Activated B cell treated with CpG ODN at 0.5 μM for 24 hours (primary cell): ENCODE data around the gene PDZD7. TPM values are rescaled to one million over a fixed set of nuclear protein-coding genes. Genes with fewer than 3 reads are reported as not detected.

ENCODE experiments used
- ATAC-seq: fragments of 200-7000 bp; cut with Tn5 transposase; one replicate; pipeline ENCODE4 v1.10.0; 2021; ENCODE audit warnings: low read depth, mild to moderate bottlenecking, moderate library complexity
- CTCF ChIA-PET: fragments of 350-600 bp; sonication (Branson Sonifier 250); formaldehyde crosslinking; loops from one replicate; lab custom pipeline; 2021; ENCODE audit warnings: antibody characterized with exemption; lab: Charles Lee
- POLR2A ChIA-PET: fragments of 350-600 bp; sonication (Branson Sonifier 250); formaldehyde crosslinking; loops from one replicate; lab custom pipeline; 2021; ENCODE audit warnings: antibody characterized with exemption; lab: Charles Lee
- DNase-seq: peaks from one replicate; pipeline ENCODE4 v3.0.0; 2022
- H3K27ac Mint-ChIP-seq: one replicate; pipeline ENCODE4 v1.8.0; 2020; ENCODE audit warnings: mixed read lengths
- H3K27me3 Mint-ChIP-seq: one replicate; pipeline ENCODE4 v1.8.0; 2021; ENCODE audit warnings: mixed read lengths
- H3K36me3 Mint-ChIP-seq: one replicate; pipeline ENCODE4 v1.8.0; 2021; ENCODE audit warnings: low read depth, mixed read lengths
- H3K4me1 Mint-ChIP-seq: one replicate; pipeline ENCODE4 v1.8.0; 2021; ENCODE audit warnings: mixed read lengths
- H3K4me3 Mint-ChIP-seq: one replicate; pipeline ENCODE4 v1.8.0; 2020; ENCODE audit warnings: mild to moderate bottlenecking, mixed read lengths
- H3K9me3 Mint-ChIP-seq: one replicate; pipeline ENCODE4 v1.8.0; 2020; ENCODE audit warnings: mixed read lengths
- intact Hi-C: fragments of 100-400 bp; cut with micrococcal nuclease; formaldehyde crosslinking; loops from one replicate; pipeline ENCODE4 v1.15.1; 2024
- total RNA-seq: library from RNA; stranded (reverse); gene quantifications from 2 replicates; pipeline ENCODE4 v1.2.3, GENCODE V29; 2022
- TF ChIP-seq, protein P1 (sequence below): fragments of 200-600 bp; IDR thresholded peaks from one replicate; pipeline ENCODE4 v1.8.0; 2022; ENCODE audit warnings: antibody characterized with exemption, mild to moderate bottlenecking

Gene PDZD7
- total RNA-seq, 1 donor from 2014 or later, result 0.11 TPM

DNA sequence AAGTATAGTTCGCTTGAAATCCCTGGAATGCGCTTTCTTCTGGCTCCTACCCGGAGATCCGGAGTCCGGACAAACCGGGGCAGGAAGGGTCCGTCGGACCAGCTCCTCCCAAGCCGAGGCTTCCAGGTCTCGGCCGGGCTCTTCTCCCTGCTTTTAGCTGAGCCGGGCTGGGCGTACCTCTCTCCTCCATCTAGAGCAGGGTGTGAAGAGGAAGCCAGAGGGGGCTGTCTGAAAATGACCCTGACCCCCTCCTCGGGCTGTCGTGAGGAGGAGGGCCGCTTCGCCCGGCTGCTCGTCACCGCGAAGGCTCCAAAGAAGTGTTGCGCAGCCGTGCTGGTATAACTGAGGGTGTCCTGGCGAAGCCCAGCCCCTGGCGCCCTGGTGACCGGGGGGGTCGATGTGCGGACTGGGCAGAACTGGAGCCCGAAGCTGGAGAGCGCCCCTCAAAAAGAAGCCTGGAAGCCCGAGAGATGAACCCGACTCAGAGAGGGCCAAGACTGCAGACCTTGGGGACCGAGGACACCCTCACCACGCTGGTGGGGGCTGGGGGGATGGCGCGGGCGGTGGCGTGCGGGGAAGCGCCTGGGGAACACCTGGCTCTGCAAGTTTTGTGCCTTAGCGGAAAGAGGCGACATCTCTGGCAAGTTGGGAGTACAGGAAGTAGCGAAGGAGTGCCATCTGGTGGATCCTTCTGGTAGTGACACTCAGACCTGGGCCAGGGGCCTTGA lies 36.6 kb upstream of the PDZD7 start:
- ChIA-PET CTCF (interaction anchor here (0.9 to 6.0 kb wide), 6 partner anchors 12 to 30 kb away, joined by 3 to 53 read pairs (median 4); no protein-coding TSS in a partner anchor), POLR2A (interaction anchor here (1.7 to 2.1 kb wide), 2 partner anchors 25 to 69 kb away, joined by 5 to 14 read pairs; no protein-coding TSS in a partner anchor)
- DNase-seq, result peak; percentile 63
- Mint-ChIP-seq H3K36me3 (no peaks in the 10 kb centered on the region), H3K27me3 (peaks cover 8% of the 10 kb centered on the region), H3K4me1 (peaks cover 51% of the 10 kb centered on the region), H3K4me3 (peak overlapping the region; percentile 92), H3K27ac (no peak overlapping the region), H3K9me3 (no peaks in the 10 kb centered on the region)
- TF ChIP-seq, protein P1, sequence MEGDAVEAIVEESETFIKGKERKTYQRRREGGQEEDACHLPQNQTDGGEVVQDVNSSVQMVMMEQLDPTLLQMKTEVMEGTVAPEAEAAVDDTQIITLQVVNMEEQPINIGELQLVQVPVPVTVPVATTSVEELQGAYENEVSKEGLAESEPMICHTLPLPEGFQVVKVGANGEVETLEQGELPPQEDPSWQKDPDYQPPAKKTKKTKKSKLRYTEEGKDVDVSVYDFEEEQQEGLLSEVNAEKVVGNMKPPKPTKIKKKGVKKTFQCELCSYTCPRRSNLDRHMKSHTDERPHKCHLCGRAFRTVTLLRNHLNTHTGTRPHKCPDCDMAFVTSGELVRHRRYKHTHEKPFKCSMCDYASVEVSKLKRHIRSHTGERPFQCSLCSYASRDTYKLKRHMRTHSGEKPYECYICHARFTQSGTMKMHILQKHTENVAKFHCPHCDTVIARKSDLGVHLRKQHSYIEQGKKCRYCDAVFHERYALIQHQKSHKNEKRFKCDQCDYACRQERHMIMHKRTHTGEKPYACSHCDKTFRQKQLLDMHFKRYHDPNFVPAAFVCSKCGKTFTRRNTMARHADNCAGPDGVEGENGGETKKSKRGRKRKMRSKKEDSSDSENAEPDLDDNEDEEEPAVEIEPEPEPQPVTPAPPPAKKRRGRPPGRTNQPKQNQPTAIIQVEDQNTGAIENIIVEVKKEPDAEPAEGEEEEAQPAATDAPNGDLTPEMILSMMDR, result peak; percentile 76
- ATAC-seq, result peak; percentile 64
- intact Hi-C loops, result loop anchor here (1.0 to 10.0 kb wide), 6 partner anchors 7 to 1577 kb away; partner anchors contain the start of gene TRIM8

DNA sequence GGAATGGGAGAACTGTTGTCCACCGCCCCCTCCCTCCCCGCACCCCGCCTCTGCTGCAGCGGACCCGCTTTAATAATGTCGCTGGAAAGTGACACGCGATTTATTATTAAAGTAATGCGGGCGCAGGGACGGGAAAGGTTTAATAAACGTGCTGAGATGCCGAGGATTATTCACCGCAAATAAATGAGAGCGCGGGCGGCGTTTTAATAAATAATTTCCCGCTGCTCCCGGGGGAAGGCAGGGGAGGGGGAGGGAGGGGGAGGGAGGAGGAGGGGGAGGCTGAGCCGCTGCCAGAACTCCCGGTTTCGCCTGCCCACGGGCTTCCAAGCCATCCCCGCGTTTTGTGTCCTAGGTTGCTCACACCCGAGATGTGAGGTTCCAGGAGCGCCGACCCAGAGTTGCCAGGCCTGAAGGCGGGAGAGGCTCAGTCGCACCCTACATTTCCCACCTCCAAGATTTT lies 36.0 kb upstream of the PDZD7 start:
- Mint-ChIP-seq H3K27me3 (peaks cover 8% of the 10 kb centered on the region), H3K9me3 (no peaks in the 10 kb centered on the region), H3K36me3 (no peaks in the 10 kb centered on the region), H3K4me3 (peak overlapping the region; percentile 92), H3K27ac (no peak overlapping the region), H3K4me1 (peaks cover 51% of the 10 kb centered on the region)
- POLR2A ChIA-PET, result interaction anchor here (1.2 to 2.1 kb wide), 3 partner anchors 16 to 69 kb away, joined by 3 to 14 read pairs (median 5); no protein-coding TSS in a partner anchor
- intact Hi-C loops, result loop anchor here (1.0 to 10.0 kb wide), 4 partner anchors 17 to 1578 kb away; partner anchors contain the start of gene TRIM8
- DNase-seq (no peak), ATAC-seq (no peak)
- TF ChIP-seq, protein P1, result no peak
- CTCF ChIA-PET, result interaction anchor here (0.9 to 6.0 kb wide), 7 partner anchors 10 to 35 kb away, joined by 3 to 53 read pairs (median 4); partner anchors contain the start of genes PDZD7 and SFXN3

DNA sequence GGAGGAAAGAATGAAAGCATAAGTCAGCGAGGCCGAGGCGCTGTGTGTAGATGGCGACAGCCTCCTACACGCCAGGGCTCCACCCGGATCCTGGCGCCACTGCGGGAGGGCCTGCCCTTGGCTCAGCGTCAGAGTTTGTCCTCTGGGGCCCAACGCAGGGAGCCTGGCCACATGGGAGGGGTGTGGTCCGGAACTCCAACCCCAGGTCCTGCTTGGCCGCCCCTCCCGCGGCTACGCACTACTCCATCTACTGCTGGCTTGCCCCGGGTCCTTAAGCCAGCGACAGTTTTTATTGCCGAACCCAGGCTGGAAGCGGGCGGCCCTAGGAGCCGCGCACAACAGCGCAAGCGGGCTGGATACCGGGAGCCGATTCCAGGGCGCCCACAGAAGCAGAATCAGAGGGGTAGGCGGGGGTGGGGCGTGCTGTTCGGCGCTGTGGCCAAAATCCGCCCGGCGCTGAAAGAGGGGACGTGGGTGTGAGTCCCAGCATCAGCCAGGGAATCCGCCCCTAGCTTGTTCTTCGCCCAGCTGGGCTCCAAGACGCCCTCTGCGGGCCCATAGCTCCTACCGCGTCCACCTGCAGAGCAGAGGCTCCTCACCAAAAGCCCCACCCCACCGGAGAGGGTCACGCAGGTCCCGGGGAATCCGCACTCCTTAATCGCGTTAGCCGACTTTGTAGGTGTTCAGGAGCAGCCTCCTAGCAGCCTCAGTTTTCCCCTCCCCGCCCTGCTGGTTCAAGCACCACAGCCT lies 35.4 kb upstream of the PDZD7 start:
- ATAC-seq (peak; percentile 57), DNase-seq (peak; percentile 48)
- H3K4me3 Mint-ChIP-seq, result peak overlapping the region; percentile 77
- ChIA-PET POLR2A (interaction anchor here (1.2 to 2.1 kb wide), 3 partner anchors 16 to 68 kb away, joined by 3 to 14 read pairs (median 5); no protein-coding TSS in a partner anchor), CTCF (interaction anchor here (0.6 to 6.0 kb wide), 8 partner anchors 9 to 48 kb away, joined by 3 to 53 read pairs (median 6); partner anchors contain the start of genes PDZD7 and SFXN3)
- H3K9me3 Mint-ChIP-seq, result no peaks in the 10 kb centered on the region
- intact Hi-C loops, result loop anchor here (5.0 to 10.0 kb wide), 3 partner anchors 56 to 1578 kb away; partner anchors contain the start of gene TRIM8
- no peaks in the 10 kb centered on the region for H3K36me3 Mint-ChIP-seq
- H3K4me1 Mint-ChIP-seq, result peaks cover 51% of the 10 kb centered on the region
- TF ChIP-seq, protein P1, result no peak
- peaks cover 8% of the 10 kb centered on the region for H3K27me3 Mint-ChIP-seq
- no peak overlapping the region for H3K27ac Mint-ChIP-seq

DNA sequence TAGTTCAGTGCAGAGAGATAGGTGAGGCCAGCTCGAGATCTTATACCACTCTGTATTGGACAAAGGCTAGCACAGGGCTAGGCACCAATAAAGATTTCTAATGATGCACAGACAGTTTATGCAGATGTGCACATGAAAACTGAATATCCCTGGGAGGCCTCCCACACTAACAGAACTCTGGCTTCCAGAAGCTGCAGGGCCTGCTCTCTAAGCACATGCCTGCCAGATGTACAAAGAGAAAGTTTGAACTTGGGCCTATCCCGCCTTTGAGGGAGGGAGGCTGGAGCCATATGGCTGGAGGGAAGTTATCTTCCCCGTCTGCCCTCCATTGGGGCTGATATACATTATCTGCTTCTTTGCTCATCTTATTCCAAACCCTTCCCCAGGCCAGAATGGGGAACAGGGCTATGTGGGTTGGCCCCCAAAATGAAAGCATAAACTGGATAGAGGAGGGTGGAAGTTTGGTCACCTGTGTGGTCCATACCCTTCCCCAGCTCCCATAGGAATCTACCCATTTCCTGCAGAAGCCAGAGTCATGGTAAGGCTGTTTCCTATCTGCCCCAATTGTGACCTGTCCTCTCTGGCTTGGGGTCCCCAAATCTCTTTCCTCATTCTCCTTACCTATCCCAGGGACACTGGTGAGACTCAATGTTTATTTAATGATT lies 34.7 kb upstream of the PDZD7 start:
- H3K9me3 Mint-ChIP-seq, result no peaks in the 10 kb centered on the region
- POLR2A ChIA-PET, result interaction anchor here (0.6 to 1.2 kb wide), 2 partner anchors 15 to 67 kb away, joined by 3 to 9 read pairs; no protein-coding TSS in a partner anchor
- CTCF ChIA-PET, result interaction anchor here (0.9 to 6.0 kb wide), 4 partner anchors 8 to 23 kb away, joined by 7 to 53 read pairs (median 30); no protein-coding TSS in a partner anchor
- intact Hi-C loops, result loop anchor here (5.0 to 10.0 kb wide), 3 partner anchors 57 to 1579 kb away; partner anchors contain the start of gene TRIM8
- TF ChIP-seq, protein P1, result no peak
- H3K4me1 Mint-ChIP-seq, result peaks cover 46% of the 10 kb centered on the region
- no peak for DNase-seq
- peaks cover 8% of the 10 kb centered on the region for H3K27me3 Mint-ChIP-seq
- peak overlapping the region; percentile 77 for H3K4me3 Mint-ChIP-seq
- H3K36me3 Mint-ChIP-seq, result peaks cover 2% of the 10 kb centered on the region
- H3K27ac Mint-ChIP-seq, result peak overlapping the region; percentile 14
- ATAC-seq, result no peak
